ENCODE results near the gene SLC25A43.
A peak's percentile ranks its signal among the peaks of the same experiment; 100 is the strongest.
"Not testable (repeated sequence)": the region's sequence is repeated elsewhere in the genome, so short reads cannot be mapped to it uniquely, and the experiment has no call there.

The SLC25A43 gene

DNA sequence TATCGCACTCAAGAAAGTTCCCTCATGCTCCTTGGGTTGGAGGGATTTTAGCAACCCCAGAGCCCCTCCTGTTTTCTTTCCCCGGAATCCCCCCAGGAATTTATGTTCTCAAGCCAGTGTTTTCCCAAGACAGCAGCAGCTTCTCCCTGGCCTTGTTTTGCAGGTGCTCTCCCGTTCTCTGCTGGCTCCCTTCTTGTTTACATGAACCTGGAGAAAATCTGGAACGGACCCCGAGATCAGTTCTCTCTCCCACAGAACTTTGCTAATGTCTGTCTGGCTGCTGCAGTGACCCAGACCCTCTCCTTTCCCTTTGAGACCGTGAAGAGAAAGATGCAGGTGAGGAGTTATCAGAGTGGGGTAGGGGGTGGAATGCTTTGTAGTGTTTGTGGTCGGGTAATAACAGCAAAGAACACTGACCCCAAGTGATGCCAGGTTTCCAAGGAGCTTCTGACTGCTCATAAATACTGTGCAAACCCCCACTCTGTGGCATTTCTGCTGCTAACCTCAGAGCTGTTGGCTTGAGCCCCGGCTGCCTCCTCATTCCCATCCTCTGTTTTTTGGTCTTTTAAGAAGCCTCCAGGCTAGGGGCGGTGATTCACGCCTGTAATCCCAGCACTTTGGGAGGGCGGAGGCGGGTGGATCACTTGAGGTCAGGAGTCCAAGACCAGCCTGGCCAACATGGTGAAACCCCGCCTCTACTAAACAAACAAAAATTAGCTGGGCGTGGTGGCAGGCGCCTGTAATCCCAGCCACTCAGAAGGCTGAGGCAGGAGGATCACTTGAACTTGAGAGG lies 11.1 kb downstream of the SLC25A43 start:
- DNase-seq = no peak

DNA sequence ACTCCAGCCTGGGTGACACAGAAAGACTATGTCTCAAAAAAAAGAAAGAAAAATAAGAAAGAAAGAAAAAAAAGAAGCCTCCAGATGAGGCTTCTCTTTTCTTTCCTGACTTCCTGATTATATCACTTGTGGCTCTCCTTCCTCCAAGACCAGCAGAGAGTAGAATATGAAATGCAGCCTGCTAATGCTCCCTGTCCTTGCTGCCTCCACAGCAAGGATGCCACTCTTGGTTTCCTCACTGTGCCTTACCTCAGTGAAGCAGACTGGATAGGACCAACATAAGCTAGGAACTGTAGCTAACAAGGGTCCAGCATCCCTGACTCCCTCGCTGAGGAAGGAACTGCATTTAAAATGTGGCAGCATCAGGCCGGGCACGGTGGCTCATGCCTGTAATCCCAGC lies 11.7 kb downstream of the SLC25A43 start:
- no peak for DNase-seq

DNA sequence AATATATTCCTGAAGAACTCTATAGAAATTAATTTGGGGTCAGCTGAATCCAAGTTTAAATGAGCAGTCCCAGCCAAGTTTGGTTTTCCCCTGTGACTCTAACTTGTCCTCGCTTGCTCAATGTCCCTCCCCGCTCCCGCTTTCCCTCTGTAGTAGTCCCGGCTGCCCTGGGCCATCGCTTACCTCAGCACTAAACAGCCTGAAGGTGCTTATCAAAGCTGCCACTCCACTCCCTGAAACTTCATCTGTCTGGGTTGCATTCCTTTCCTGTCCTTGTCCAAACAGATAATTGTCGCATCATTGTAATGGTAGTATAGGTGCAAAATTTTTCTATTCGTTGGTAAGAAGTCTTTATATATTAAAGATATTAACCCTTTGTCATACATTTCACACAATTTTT lies 12.8 kb downstream of the SLC25A43 start:
- DNase-seq = no peak

DNA sequence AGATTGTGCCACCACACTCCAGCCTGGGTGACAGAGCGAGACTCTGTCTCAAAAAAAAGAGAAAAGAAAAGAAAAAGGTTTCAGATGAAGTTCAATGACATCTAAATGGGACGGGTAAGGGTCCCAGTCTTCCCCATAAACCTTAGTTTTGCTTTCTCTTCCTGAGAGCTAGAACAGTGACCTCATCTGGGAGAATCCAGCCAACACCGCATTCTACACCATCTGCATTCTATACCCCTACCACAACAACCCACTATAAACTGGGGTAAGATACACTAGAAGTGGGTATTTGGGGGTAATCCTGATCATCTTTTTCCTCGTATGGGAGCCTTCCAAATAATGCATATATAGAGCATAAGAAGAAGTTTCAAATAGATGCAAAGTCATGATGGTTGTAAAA lies 18.2 kb downstream of the SLC25A43 start:
- DNase-seq = no peak

DNA sequence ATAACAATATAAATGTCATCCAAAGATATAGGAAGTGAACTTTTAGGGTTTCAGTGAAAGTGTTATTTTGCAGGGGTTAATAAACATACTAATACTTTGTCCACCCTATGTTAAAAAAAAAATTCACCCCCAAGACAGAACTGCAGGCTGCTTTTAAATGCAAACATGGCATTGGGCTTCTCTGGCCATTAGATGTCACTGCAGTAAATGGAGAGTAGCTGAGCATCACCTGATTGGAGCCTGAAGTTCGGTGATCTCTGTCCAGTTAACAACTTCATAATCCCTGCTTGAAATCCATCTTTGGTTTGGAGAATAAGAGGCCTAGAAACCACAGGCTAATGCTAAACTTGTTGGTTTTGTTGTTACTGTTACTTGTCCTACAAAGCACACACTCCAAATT lies 18.7 kb downstream of the SLC25A43 start:
- DNase-seq = no peak

- DNase-seq = no peak
These were observed 20.0 kb downstream of the SLC25A43 start for GRCh38 chrX:119419146-119419545.

DNA sequence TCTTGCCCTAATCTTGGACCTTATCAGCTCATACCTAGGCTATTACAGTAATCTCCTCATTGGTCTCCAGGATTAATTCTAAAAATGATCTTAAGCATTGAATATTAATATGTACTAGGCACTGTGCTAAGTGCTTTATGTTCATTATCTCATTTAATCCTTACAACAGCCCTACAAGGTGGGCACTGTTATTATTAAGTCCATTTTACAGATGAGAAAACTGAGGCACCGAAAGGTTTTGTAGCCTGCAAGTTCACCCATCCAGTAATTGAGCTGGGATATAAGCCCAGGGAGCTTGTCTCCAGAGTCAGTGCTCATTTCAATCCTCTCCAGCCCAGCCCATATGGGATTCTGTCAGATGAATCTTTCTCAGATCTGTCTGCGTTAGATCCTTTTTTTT lies 20.8 kb downstream of the SLC25A43 start:
- DNase-seq = no peak

GRCh38 chrX:119421016-119421705 lies 22.0 kb downstream of the SLC25A43 start:
- no peak for DNase-seq

DNA sequence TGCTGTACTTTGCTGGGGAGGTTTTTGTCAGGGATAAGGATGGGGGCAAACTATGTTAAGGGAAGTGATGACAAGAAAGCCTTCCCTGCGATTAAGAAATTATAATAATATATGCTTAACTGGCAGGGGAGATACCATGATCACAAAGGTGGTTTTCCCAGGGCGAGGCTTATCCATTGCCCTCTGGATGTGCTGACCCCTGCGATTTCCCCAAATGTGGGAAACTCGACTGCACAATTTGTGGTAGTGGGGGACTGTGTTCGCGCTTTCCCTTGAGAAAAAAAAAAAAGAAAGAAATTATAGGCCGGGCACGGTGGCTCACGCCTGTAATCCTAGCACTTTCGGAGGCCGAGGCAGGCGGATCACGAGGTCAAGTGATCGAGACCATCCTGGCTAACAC lies 24.5 kb downstream of the SLC25A43 start:
- DNase-seq = no peak

GRCh38 chrX:119424999-119425398 lies 25.9 kb downstream of the SLC25A43 start:
- no peak for DNase-seq

- no peak for DNase-seq
These were observed 28.1 kb downstream of the SLC25A43 start for GRCh38 chrX:119427024-119427794.

DNA sequence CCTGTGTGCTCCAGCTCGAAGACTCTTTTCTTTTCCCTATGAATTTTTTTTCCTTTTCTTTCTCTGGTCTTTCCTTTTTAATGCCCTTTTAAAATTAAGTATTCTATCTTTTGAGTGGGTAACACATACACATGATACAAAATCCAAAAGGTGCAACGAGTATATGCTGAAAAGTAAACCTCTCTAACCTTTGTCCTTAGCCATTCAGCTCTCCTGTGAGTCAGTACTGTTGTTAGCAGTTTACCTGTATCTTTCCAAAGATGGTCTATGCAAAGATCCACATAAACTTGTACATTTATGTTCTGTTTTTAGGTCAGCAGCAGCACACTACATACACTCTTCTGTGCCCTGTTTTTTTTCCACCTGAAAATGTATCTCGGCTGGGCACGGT lies 28.7 kb downstream of the SLC25A43 start:
- no peak for DNase-seq

GRCh38 chrX:119429471-119429870 lies 30.3 kb downstream of the SLC25A43 start:
- no peak for DNase-seq

DNA sequence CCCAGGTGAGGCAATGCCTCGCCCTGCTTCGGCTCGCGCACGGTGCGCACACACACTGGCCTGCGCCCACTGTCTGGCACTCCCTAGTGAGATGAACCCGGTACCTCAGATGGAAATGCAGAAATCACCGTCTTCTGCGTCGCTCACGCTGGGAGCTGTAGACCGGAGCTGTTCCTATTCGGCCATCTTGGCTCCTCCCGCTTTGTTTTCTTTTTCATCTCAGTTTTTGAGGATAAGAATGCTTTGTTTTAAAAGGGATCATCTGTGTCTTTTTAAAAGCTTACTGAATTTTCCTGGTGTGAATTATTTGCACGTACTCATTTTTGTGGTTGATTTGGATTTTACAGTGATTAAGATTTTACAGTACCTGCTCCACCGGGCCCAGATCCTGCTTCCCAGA lies 42.2 kb downstream of the SLC25A43 start:
- DNase-seq = not testable (repeated sequence)

DNA sequence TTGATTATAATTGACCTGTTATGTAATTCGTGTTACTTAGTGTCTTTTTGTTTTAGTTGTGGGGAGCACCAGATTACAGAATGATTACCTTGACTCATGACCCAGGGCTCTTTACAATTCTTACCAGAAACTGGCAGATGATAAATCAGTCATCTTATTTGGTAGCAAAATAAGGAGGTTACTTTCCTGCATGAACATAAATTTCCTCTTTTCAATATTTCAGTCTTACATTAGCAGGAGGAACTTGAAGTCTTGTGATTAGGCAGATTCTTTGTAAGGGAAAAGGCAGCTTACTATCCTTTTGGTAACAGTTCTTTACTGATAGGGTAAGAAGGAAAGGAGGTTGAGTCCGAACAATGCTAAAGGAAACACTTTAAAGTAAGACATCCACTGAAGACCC lies 43.1 kb downstream of the SLC25A43 start:
- no peak for DNase-seq

- DNase-seq = no peak
These were observed 54.1 kb downstream of the SLC25A43 start for GRCh38 chrX:119453202-119453601.

DNA sequence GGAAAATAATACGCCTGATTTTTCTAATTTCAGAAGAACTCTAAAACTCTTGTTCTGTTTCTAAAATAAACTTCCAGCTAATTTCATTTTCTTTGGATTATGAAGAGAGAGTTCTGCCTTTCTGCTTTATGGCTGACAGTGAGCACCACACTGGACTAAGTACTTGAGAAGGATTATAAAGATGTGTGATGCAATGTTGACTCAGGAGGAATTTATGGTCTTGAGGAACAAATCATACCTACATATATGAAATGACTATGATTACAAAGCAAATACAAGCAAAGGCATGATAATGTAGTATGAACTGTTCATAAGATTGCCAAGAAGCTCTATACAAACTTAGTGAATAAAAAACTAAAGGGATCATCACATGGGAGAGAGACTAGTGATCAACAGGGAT lies 56.1 kb downstream of the SLC25A43 start:
- DNase-seq = no peak

DNA sequence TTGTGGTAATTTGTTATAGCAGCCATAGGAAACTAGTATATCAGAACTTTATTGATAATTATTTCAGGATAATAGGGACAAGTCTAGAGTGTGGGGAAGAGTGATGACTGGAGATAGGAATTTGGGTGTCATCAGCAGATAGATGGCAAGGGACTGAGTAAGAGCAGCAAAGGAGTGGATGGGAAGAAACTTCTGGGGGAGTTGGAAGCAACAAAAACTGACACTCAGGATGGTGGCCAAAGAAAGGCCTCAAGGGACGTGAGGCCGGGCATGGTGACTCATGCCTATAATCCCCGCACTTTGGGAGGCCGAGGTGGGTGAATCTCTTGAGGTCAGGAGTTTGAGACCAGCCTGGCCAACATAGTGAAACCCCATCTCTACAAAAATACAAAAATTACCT lies 60.0 kb downstream of the SLC25A43 start:
- no peak for DNase-seq

DNA sequence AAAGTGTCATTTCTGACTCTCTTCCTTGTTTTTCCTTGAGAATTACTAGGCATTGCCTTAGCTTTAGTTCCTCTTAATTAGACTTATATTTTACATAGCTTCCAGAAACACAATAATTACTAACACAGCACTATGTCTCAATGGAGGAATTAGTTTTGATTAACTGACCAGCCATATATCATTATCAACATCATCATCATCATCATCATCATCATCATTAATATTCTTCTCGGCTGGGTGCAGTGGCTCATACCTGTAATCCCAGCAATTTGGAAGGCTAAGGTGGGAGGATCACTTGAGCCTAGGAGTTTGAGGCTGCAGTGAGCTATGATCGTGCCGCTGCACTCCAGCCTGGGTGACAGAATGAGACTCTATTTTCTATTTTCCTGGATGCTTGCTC lies 66.4 kb downstream of the SLC25A43 start:
- no peak for DNase-seq

GRCh38 chrX:119466970-119467369 lies 67.8 kb downstream of the SLC25A43 start:
- no peak for DNase-seq

- no peak for DNase-seq
These were observed 68.3 kb downstream of the SLC25A43 start for GRCh38 chrX:119467433-119467832.

DNA sequence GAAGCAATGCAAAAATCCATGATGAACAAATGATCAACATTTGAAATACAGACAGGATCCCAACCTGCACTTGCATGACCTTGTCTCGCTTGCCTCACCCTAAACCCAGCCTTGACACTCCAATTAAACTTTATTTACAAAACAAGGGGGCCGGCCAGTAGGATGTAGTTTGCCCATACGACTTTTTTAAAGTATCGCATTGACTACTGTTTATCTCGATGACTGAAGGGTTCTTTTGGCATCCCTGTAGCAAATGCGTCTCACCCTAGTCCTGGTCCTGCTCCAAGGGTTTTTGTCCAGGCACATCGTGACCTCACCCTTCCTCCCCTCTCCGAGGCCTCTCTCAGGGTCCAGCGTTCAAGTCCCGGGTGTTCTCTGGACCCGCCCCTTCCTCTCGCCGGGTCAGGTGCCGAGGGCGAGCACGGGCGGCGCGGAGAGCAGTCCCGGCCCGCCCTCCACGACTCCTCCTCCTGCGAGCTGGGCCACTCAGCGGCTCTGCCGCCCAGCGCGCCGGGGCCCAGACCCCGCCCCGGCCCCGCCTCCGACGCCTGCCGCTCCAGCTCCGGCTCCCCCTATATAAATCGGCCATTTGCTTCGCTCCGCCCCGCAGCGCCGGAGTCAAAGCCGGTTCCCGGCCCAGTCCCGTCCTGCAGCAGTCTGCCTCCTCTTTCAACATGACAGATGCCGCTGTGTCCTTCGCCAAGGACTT lies 68.9 kb downstream of the SLC25A43 start, which contains the start of gene SLC25A5:
SLC25A5 (plus strand) TSS at position 603 of the 709 bp plus-strand sequence; CDS start at position 675, 72 bp downstream.
- peak; percentile 90 for DNase-seq

Data from activated CD4-positive, alpha-beta T cell treated with anti-CD3 and anti-CD28 coated beads, Interleukin-10, Interleukin-2, amounts not matched to agents 100 ng/mL and 50 ng/mL, durations not matched to agents 16 hours and 8 hours (primary cell).